Measurements from ENCODE around the gene BEND3.

DNA sequence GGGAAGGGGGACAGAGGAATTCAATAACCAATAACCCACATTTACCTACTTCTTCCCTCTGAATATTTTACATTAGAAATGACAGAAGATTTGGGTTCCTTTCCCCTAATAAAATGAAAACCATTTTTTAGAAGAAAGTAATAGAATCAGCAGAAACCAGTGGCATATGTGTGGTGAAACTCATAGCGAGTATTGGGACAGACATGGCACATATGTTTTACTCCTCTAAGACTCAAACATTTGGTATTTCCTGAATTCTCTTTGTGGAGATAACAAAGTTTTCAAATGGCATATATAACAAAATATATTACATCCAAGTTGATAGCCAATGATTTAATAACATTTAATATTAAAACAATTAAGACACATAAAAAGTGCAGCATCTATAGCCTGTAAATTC is 12.9 kb upstream of the BEND3 start:
- no peak for TF ChIP-seq POLR2AphosphoS5 (IDR thresholded peaks at IDR 0.05)
- TF ChIP-seq, protein P1, sequence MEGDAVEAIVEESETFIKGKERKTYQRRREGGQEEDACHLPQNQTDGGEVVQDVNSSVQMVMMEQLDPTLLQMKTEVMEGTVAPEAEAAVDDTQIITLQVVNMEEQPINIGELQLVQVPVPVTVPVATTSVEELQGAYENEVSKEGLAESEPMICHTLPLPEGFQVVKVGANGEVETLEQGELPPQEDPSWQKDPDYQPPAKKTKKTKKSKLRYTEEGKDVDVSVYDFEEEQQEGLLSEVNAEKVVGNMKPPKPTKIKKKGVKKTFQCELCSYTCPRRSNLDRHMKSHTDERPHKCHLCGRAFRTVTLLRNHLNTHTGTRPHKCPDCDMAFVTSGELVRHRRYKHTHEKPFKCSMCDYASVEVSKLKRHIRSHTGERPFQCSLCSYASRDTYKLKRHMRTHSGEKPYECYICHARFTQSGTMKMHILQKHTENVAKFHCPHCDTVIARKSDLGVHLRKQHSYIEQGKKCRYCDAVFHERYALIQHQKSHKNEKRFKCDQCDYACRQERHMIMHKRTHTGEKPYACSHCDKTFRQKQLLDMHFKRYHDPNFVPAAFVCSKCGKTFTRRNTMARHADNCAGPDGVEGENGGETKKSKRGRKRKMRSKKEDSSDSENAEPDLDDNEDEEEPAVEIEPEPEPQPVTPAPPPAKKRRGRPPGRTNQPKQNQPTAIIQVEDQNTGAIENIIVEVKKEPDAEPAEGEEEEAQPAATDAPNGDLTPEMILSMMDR (IDR thresholded peaks at IDR 0.05) = no peak
- TF ChIP-seq POLR2A (IDR thresholded peaks at IDR 0.05) = no peak
- TF ChIP-seq EP300 (IDR thresholded peaks at IDR 0.05) = no peak
